Measurements from ENCODE around the gene CC2D2B. TPM values are rescaled to one million over a fixed set of nuclear protein-coding genes. Genes with fewer than 3 reads are reported as not detected.

CC2D2B gene
- total RNA-seq, 3 donors from 2014 or later (not counting 1 experiment from before 2014, with no cell fraction given): 0.14 to 0.68 TPM; not detected in 1

DNA sequence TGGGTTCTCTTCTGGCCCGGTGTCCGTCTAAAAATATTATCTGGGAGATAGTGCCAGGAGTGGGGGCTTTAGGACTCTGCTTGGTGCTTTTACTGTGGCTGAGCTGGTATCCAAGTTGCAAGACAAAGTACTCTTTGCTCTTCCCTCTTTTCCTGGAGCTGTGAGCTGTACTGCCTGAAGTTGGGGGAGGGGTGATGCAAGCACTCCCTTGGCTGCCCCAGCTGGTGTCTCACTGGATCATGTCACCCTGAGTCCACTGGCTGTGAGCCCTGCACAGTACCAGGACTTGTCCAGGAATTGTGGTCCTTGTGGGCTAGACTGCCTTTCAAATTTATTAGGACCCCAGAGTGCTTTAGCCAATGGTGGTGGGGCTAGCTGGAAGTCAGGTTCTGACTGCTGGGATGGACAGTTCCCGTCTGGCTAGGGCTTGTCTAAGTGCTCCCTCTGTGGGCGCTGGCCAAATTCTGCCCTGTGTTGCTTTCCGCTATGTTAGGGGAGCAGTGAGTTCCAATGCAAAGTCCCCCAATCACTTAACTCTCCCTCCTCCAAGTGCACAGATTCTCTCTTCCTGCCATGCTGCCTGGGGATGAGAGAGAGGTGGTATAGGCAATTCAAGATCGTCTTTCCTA lies 13.1 kb downstream of the CC2D2B start:
- no peak for DNase-seq
- H3K27me3 Mint-ChIP-seq (ENCODE audit: low read depth in 2 of 2): peaks cover 9 to 38% of the 10 kb centered on the region in 2 donors

DNA sequence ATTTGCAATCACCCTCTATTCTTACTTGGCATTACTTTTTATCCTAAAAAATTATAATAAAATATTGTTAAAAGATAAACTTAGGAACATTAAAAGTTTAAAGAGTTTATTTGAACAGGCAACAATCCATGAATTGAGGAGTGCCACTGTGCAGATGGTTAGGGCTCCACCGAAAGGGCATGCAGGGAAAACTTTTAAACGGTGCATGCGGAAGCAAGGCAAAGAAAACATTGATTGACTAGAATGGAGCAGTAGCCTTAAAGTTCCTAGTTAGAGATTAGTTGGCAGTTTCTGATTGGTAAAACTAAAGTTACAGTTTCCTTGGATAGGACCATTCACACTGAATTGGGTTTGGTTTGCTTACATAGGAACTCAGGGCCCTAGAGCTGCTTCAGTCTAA lies 17.3 kb downstream of the CC2D2B start:
- 97% methylated on average over 3 of the region's 3 CpGs for WGBS (ENCODE audit: insufficient coverage)

More for the DNA sequence above, 13.1 kb downstream of the CC2D2B start:
- intact Hi-C loops (cut with micrococcal nuclease): no loop called here
- Histone ChIP-seq H3K9me3 (ENCODE audit: control insufficient read depth, insufficient read depth, low read length) (no peaks in the 10 kb centered on the region), H3K27me3 (ENCODE audit: control insufficient read depth, insufficient read depth, low read length) (no peaks in the 10 kb centered on the region), H3K36me3 (ENCODE audit: control insufficient read depth, insufficient read depth, low read length) (no peaks in the 10 kb centered on the region), H3K4me3 (ENCODE audit: low read length) (no peak overlapping the region), H3K4me1 (ENCODE audit: control insufficient read depth, insufficient read depth, low read length) (no peaks in the 10 kb centered on the region), H3K27ac (ENCODE audit: low read length) (no peak overlapping the region)
- WGBS (ENCODE audit: insufficient coverage): 91% methylated on average over 5 of the region's 6 CpGs
- Mint-ChIP-seq H3K36me3 (no peaks in the 10 kb centered on the region), H3K27ac (no peak overlapping the region), H3K4me3 (no peak overlapping the region), H3K9me3 (no peaks in the 10 kb centered on the region), H3K4me1 (no peaks in the 10 kb centered on the region)
- TF ChIP-seq, protein P1, sequence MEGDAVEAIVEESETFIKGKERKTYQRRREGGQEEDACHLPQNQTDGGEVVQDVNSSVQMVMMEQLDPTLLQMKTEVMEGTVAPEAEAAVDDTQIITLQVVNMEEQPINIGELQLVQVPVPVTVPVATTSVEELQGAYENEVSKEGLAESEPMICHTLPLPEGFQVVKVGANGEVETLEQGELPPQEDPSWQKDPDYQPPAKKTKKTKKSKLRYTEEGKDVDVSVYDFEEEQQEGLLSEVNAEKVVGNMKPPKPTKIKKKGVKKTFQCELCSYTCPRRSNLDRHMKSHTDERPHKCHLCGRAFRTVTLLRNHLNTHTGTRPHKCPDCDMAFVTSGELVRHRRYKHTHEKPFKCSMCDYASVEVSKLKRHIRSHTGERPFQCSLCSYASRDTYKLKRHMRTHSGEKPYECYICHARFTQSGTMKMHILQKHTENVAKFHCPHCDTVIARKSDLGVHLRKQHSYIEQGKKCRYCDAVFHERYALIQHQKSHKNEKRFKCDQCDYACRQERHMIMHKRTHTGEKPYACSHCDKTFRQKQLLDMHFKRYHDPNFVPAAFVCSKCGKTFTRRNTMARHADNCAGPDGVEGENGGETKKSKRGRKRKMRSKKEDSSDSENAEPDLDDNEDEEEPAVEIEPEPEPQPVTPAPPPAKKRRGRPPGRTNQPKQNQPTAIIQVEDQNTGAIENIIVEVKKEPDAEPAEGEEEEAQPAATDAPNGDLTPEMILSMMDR (IDR thresholded peaks at IDR 0.05): no peak
- ATAC-seq: no peak

DNA sequence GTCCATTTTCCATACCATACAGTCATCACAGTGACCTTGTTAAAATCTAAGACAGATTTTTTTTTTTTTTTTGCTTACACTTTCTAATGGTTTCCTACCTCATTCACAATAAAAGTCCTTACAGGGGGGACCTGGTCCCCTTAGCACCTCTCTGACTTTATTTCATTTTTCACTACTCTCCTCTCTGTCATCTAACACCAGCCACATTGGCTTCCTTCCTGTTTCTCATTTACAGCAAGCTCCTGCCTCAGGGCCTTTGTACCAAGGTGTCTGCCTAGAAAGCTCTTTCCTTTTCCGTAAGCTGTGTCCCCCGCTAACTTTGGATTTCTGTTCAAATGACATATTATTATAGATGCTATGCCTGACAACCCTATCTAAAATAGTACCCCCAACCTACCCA lies 27.7 kb downstream of the CC2D2B start:
- Mint-ChIP-seq H3K9me3 (peaks cover 7 to 8% of the 10 kb centered on the region in 2 donors), H3K4me3 (no peak overlapping the region), H3K4me1 (peaks cover 11 to 13% of the 10 kb centered on the region in 2 donors), H3K36me3 (peaks cover 15% of the 10 kb centered on the region), H3K27ac (peak overlapping the region in 1 of 2 donors; percentile 2), H3K27me3 (ENCODE audit: low read depth in 2 of 2) (peaks cover 12 to 37% of the 10 kb centered on the region in 2 donors)
- Histone ChIP-seq H3K4me1 (ENCODE audit: control insufficient read depth, insufficient read depth, low read length) (no peaks in the 10 kb centered on the region), H3K27ac (ENCODE audit: low read length) (no peak overlapping the region), H3K36me3 (ENCODE audit: control insufficient read depth, insufficient read depth, low read length) (no peaks in the 10 kb centered on the region), H3K9me3 (ENCODE audit: control insufficient read depth, insufficient read depth, low read length) (no peaks in the 10 kb centered on the region), H3K27me3 (ENCODE audit: control insufficient read depth, insufficient read depth, low read length) (no peaks in the 10 kb centered on the region), H3K4me3 (ENCODE audit: low read length) (no peak overlapping the region)
- 34% methylated on average over 2 of the region's 2 CpGs for WGBS (ENCODE audit: insufficient coverage)
- ATAC-seq (peak in 2 of 3 donors; percentile 29 to 54), DNase-seq (no peak)
- TF ChIP-seq, protein P1 (IDR thresholded peaks at IDR 0.05): no peak
- intact Hi-C loops (cut with micrococcal nuclease): no loop called here

More for the DNA sequence above, 17.3 kb downstream of the CC2D2B start:
- DNase-seq (no peak), ATAC-seq (no peak)
- H3K4me3 ChIP-seq (ENCODE audit: low read length): no peak overlapping the region
- H3K36me3 ChIP-seq (ENCODE audit: control insufficient read depth, insufficient read depth, low read length): no peaks in the 10 kb centered on the region
- no peaks in the 10 kb centered on the region for H3K9me3 ChIP-seq (ENCODE audit: control insufficient read depth, insufficient read depth, low read length)
- H3K4me3 Mint-ChIP-seq: no peak overlapping the region
- H3K27me3 ChIP-seq (ENCODE audit: control insufficient read depth, insufficient read depth, low read length): no peaks in the 10 kb centered on the region
- no peaks in the 10 kb centered on the region for H3K9me3 Mint-ChIP-seq
- intact Hi-C loops (cut with micrococcal nuclease): no loop called here
- no peaks in the 10 kb centered on the region for H3K4me1 Mint-ChIP-seq
- no peaks in the 10 kb centered on the region for H3K36me3 Mint-ChIP-seq
- H3K27ac ChIP-seq (ENCODE audit: low read length): no peak overlapping the region
- H3K27me3 Mint-ChIP-seq (ENCODE audit: low read depth in 2 of 2): peaks cover 0 to 7% of the 10 kb centered on the region in 2 donors
- TF ChIP-seq, protein P1 (IDR thresholded peaks at IDR 0.05): no peak
- no peaks in the 10 kb centered on the region for H3K4me1 ChIP-seq (ENCODE audit: control insufficient read depth, insufficient read depth, low read length)
- no peak overlapping the region for H3K27ac Mint-ChIP-seq

DNA sequence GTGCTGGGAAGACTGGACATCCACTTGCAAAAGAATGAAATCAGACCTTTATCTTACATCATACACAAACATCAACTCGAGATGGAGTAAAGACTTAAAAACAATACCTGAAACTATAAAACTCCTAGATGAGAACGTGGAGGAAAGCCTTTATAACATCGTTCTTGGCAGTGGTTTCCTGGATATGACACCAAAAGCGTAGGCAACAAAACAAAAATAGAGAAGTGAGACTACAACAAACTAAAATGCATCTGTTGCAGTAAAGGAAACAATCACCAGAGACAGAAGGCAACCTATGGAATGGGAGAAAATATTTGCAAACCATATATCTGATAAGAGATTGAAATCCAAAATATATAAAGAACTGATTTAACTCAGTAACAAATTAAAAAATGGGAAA lies 33.3 kb downstream of the CC2D2B start:
- WGBS (ENCODE audit: insufficient coverage): 60% methylated on average over 3 of the region's 4 CpGs
- H3K4me1 Mint-ChIP-seq: peaks cover 0 to under 1% of the 10 kb centered on the region in 2 donors
- Histone ChIP-seq H3K4me1 (ENCODE audit: control insufficient read depth, insufficient read depth, low read length) (no peaks in the 10 kb centered on the region), H3K4me3 (ENCODE audit: low read length) (no peak overlapping the region), H3K9me3 (ENCODE audit: control insufficient read depth, insufficient read depth, low read length) (no peaks in the 10 kb centered on the region), H3K36me3 (ENCODE audit: control insufficient read depth, insufficient read depth, low read length) (no peaks in the 10 kb centered on the region), H3K27me3 (ENCODE audit: control insufficient read depth, insufficient read depth, low read length) (no peaks in the 10 kb centered on the region), H3K27ac (ENCODE audit: low read length) (no peak overlapping the region)
- H3K27ac Mint-ChIP-seq: no peak overlapping the region
- intact Hi-C loops (cut with micrococcal nuclease): no loop called here
- no peak for ATAC-seq
- peaks cover 5 to 47% of the 10 kb centered on the region in 2 donors for H3K27me3 Mint-ChIP-seq (ENCODE audit: low read depth in 2 of 2)
- H3K4me3 Mint-ChIP-seq: no peak overlapping the region
- peaks cover 9% of the 10 kb centered on the region in 2 donors for H3K9me3 Mint-ChIP-seq
- H3K36me3 Mint-ChIP-seq: peaks cover 11% of the 10 kb centered on the region
- no peak for DNase-seq
- TF ChIP-seq, protein P1 (IDR thresholded peaks at IDR 0.05): no peak

Data from natural killer cell (primary cell).